GM12878 (cell line): ENCODE measurements around the gene CNPY2.

ENCODE experiments used
- EP300 ChIP-seq, 2 experiments: fragments of 150-350 bp in 1 of 2; IDR thresholded peaks; 2 replicates each; pipeline ENCODE4 v1.6.1; 2011 to 2012; ENCODE audit warnings: low read depth in 2 of 2, low read length in 2 of 2, borderline replicate concordance in 1 of 2, improper control_type of control experiment in 1 of 2, inconsistent platforms in 1 of 2; ENCODE audit not compliant: control insufficient read depth in 1 of 2
- POLR2A ChIP-seq: IDR thresholded peaks from 2 replicates; pipeline ENCODE4 v1.6.1; 2011; ENCODE audit warnings: low read depth, mild to moderate bottlenecking, low read length
- TF ChIP-seq, protein P1 (sequence below): IDR thresholded peaks from 2 replicates; pipeline ENCODE4 v1.6.1; 2012; ENCODE audit warnings: mild to moderate bottlenecking, low read depth, low read length
- TF ChIP-seq, protein P2 (sequence below): fragments of 450-650 bp; IDR thresholded peaks from 2 replicates; pipeline ENCODE4 v1.6.1; 2016; ENCODE audit warnings: mild to moderate bottlenecking
- TF ChIP-seq, protein P3 (sequence below): fragments of 150-350 bp; IDR thresholded peaks from 2 replicates; pipeline ENCODE4 v1.6.1; 2016; ENCODE audit warnings: low read depth, low read length

DNA sequence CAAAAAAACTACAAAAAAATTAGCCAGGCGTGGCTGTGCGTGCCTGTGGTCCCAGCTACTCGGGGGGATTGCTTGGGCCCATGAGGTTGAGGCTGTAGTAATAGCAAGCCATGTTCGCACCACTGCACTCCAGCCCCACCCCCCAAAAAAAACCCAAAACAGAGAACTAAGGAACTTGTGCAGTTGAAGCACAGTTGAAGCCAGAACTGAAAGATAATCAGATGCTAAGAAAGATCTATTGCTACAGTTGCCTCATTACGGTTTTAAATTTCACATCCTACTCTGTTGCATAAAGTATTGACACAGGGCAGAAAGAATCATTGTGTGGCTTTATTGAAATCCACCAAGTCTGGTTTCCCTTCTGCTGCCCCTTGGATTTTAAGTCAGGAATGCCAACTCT is 19.5 kb downstream of the CNPY2 start:
- TF ChIP-seq POLR2A: no peak
- TF ChIP-seq, protein P1, sequence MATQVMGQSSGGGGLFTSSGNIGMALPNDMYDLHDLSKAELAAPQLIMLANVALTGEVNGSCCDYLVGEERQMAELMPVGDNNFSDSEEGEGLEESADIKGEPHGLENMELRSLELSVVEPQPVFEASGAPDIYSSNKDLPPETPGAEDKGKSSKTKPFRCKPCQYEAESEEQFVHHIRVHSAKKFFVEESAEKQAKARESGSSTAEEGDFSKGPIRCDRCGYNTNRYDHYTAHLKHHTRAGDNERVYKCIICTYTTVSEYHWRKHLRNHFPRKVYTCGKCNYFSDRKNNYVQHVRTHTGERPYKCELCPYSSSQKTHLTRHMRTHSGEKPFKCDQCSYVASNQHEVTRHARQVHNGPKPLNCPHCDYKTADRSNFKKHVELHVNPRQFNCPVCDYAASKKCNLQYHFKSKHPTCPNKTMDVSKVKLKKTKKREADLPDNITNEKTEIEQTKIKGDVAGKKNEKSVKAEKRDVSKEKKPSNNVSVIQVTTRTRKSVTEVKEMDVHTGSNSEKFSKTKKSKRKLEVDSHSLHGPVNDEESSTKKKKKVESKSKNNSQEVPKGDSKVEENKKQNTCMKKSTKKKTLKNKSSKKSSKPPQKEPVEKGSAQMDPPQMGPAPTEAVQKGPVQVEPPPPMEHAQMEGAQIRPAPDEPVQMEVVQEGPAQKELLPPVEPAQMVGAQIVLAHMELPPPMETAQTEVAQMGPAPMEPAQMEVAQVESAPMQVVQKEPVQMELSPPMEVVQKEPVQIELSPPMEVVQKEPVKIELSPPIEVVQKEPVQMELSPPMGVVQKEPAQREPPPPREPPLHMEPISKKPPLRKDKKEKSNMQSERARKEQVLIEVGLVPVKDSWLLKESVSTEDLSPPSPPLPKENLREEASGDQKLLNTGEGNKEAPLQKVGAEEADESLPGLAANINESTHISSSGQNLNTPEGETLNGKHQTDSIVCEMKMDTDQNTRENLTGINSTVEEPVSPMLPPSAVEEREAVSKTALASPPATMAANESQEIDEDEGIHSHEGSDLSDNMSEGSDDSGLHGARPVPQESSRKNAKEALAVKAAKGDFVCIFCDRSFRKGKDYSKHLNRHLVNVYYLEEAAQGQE: no peak
- TF ChIP-seq, protein P2, sequence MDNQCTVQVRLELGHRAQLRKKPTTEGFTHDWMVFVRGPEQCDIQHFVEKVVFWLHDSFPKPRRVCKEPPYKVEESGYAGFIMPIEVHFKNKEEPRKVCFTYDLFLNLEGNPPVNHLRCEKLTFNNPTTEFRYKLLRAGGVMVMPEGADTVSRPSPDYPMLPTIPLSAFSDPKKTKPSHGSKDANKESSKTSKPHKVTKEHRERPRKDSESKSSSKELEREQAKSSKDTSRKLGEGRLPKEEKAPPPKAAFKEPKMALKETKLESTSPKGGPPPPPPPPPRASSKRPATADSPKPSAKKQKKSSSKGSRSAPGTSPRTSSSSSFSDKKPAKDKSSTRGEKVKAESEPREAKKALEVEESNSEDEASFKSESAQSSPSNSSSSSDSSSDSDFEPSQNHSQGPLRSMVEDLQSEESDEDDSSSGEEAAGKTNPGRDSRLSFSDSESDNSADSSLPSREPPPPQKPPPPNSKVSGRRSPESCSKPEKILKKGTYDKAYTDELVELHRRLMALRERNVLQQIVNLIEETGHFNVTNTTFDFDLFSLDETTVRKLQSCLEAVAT: no peak
- TF ChIP-seq, protein P3, sequence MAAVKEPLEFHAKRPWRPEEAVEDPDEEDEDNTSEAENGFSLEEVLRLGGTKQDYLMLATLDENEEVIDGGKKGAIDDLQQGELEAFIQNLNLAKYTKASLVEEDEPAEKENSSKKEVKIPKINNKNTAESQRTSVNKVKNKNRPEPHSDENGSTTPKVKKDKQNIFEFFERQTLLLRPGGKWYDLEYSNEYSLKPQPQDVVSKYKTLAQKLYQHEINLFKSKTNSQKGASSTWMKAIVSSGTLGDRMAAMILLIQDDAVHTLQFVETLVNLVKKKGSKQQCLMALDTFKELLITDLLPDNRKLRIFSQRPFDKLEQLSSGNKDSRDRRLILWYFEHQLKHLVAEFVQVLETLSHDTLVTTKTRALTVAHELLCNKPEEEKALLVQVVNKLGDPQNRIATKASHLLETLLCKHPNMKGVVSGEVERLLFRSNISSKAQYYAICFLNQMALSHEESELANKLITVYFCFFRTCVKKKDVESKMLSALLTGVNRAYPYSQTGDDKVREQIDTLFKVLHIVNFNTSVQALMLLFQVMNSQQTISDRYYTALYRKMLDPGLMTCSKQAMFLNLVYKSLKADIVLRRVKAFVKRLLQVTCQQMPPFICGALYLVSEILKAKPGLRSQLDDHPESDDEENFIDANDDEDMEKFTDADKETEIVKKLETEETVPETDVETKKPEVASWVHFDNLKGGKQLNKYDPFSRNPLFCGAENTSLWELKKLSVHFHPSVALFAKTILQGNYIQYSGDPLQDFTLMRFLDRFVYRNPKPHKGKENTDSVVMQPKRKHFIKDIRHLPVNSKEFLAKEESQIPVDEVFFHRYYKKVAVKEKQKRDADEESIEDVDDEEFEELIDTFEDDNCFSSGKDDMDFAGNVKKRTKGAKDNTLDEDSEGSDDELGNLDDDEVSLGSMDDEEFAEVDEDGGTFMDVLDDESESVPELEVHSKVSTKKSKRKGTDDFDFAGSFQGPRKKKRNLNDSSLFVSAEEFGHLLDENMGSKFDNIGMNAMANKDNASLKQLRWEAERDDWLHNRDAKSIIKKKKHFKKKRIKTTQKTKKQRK: no peak
- TF ChIP-seq EP300 (IDR thresholded peaks at IDR 0.05; ENCODE audit: borderline replicate concordance in 1 of 2, control insufficient read depth in 1 of 2, low read depth in 2 of 2, low read length in 2 of 2): no peak
